GM19239 (cell line): ENCODE results near the gene VASP.
A peak's percentile ranks its signal among the peaks of the same experiment; 100 is the strongest.

Source experiments
- DNase-seq: peaks from one replicate; pipeline ENCODE4 v3.0.0; 2011; ENCODE audit warnings: low spot score; ENCODE audit not compliant: insufficient read length
- FAIRE-seq: peaks from 2 replicates; lab custom pipeline; 2011; peaks lifted over from hg19 to GRCh38; lab: Jason Lieb, UNC

VASP gene

GRCh38 chr19:45542234-45542668 is 35.0 kb downstream of the VASP start:
- DNase-seq (no peak), FAIRE-seq (no peak)

- FAIRE-seq (no peak), DNase-seq (no peak)
Measured at GRCh38 chr19:45547211-45547770, 40.0 kb downstream of the VASP start.

GRCh38 chr19:45547965-45548609 is 40.8 kb downstream of the VASP start:
- no peak for DNase-seq

GRCh38 chr19:45553464-45553863 is 46.2 kb downstream of the VASP start:
- FAIRE-seq, result no peak
- DNase-seq, result no peak

More at GRCh38 chr19:45547965-45548609, 40.8 kb downstream of the VASP start:
- FAIRE-seq, result no peak

- FAIRE-seq (no peak), DNase-seq (no peak)
Measured at GRCh38 chr19:45554481-45554880, 47.2 kb downstream of the VASP start.

GRCh38 chr19:45556835-45557234 is 49.6 kb downstream of the VASP start:
- FAIRE-seq, result no peak

GRCh38 chr19:45558399-45558878 is 51.2 kb downstream of the VASP start:
- DNase-seq (peak; percentile 78), FAIRE-seq (peak; percentile 82)

More at GRCh38 chr19:45556835-45557234, 49.6 kb downstream of the VASP start:
- no peak for DNase-seq

GRCh38 chr19:45560038-45560437 is 52.8 kb downstream of the VASP start:
- no peak for FAIRE-seq
- no peak for DNase-seq

- DNase-seq, result no peak
- no peak for FAIRE-seq
Measured at GRCh38 chr19:45560686-45561085, 53.4 kb downstream of the VASP start.

- DNase-seq, result no peak
- no peak for FAIRE-seq
Measured at GRCh38 chr19:45564131-45564780, 57.0 kb downstream of the VASP start.

- DNase-seq, result no peak
- no peak for FAIRE-seq
Measured at GRCh38 chr19:45567609-45568008, 60.3 kb downstream of the VASP start.

GRCh38 chr19:45568732-45569131 is 61.5 kb downstream of the VASP start:
- FAIRE-seq (no peak), DNase-seq (no peak)

GRCh38 chr19:45569619-45570421 is 62.5 kb downstream of the VASP start:
- no peak for DNase-seq
- peak; percentile 87 for FAIRE-seq

GRCh38 chr19:45571457-45572220 is 64.4 kb downstream of the VASP start:
- DNase-seq (no peak), FAIRE-seq (no peak)

- FAIRE-seq (no peak), DNase-seq (no peak)
Measured at GRCh38 chr19:45574526-45574925, 67.2 kb downstream of the VASP start.

GRCh38 chr19:45575216-45575615 is 67.9 kb downstream of the VASP start:
- DNase-seq, result no peak
- peak; percentile 64 for FAIRE-seq
